Measurements from ENCODE around the gene DARS2.

- no peak for TF ChIP-seq EZH2 (IDR thresholded peaks at IDR 0.05)
- TF ChIP-seq CTCF (IDR thresholded peaks at IDR 0.05): no peak
- TF ChIP-seq EZH2phosphoT487 (IDR thresholded peaks at IDR 0.05): no peak
Observed at GRCh38 chr1:173824315-173825081, at the start of gene DARS2, which contains the start of gene CENPL.

Data from neural progenitor cell (in vitro differentiated cells).